SK-N-SH treated with all-trans-retinoic acid at 6 μM for 48 hours (cell line): ENCODE measurements around the gene TGFB2.

Experiments used
- ZC3H10 ChIP-seq: fragments of 250-450 bp; sonication (Bioruptor Pico); IDR thresholded peaks from 2 replicates; pipeline ENCODE4 v1.5.1; 2021; ENCODE audit warnings: mild to moderate bottlenecking, moderate library complexity
- ZFP30 ChIP-seq: fragments of 450-650 bp; formaldehyde crosslinking; IDR thresholded peaks from 2 replicates; pipeline ENCODE4 v1.5.0; 2022; ENCODE audit warnings: mild to moderate bottlenecking, moderate library complexity

GRCh38 chr1:218362418-218363076 is 17.4 kb downstream of the TGFB2 start:
- TF ChIP-seq ZFP30 (CRISPR knock-in tag), result no peak
- TF ChIP-seq ZC3H10 (CRISPR knock-in tag), result no peak
